Ishikawa (cell line): Measurements from ENCODE around the gene MCF2L.

Source experiments
- CEBPB ChIP-seq: IDR thresholded peaks from 2 replicates; pipeline ENCODE4 v1.6.1; 2012
- EGR1 ChIP-seq: IDR thresholded peaks from 2 replicates; pipeline ENCODE4 v1.6.1; 2012
- EP300 ChIP-seq: IDR thresholded peaks from 2 replicates; pipeline ENCODE4 v1.6.1; 2012; ENCODE audit warnings: borderline replicate concordance
- NFIC ChIP-seq: IDR thresholded peaks from 2 replicates; pipeline ENCODE4 v1.6.1; 2012
- RAD21 ChIP-seq: IDR thresholded peaks from 2 replicates; pipeline ENCODE4 v1.6.1; 2012; ENCODE audit warnings: low read depth
- TAF1 ChIP-seq: IDR thresholded peaks from 2 replicates; pipeline ENCODE4 v1.6.1; 2012; ENCODE audit warnings: low read depth, mild to moderate bottlenecking
- TCF12 ChIP-seq: IDR thresholded peaks from 2 replicates; pipeline ENCODE4 v1.6.1; 2012; ENCODE audit warnings: low read depth
- TF ChIP-seq, protein P1 (sequence below): IDR thresholded peaks from 2 replicates; pipeline ENCODE4 v1.6.1; 2012

DNA sequence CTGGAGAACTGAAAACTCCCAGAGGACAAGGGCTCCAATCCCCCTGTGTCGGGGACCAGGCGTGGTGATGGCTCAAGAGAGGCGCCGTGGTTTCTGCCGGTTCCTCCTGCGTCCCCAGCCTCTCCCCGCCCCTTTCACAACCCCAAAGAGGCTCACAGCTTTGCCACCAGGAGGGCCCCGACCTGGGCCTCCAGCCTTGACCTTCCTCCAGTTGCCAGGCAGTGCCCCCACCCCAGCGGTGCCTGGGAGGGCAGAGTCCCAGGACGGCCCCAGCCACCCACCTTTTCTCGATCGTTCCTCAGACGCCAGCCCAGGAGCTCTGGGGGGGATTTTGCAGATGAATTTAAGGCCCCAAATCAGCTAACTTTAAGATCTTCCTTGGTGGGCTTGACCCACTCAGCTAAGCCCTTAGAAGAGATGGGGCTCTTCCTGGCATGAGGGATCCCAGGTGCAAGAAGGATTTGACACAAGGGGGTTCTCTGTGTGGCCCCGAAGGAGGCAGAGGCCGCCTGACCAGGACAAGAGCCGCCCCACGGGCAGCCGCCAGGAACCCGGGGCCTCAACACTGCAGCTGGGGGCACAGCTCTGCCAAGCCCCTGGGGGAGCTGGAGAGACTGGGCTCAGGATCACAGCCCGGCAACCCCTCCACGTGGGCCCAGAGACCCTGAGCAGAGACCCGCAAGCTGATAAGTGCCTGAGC, 47.0 kb downstream of the MCF2L start:
- TF ChIP-seq, protein P1, sequence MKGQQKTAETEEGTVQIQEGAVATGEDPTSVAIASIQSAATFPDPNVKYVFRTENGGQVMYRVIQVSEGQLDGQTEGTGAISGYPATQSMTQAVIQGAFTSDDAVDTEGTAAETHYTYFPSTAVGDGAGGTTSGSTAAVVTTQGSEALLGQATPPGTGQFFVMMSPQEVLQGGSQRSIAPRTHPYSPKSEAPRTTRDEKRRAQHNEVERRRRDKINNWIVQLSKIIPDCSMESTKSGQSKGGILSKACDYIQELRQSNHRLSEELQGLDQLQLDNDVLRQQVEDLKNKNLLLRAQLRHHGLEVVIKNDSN, result no peak
- no peak for TF ChIP-seq TAF1
- TF ChIP-seq EP300, result no peak
- no peak for TF ChIP-seq TCF12
- no peak for TF ChIP-seq NFIC
- TF ChIP-seq RAD21, result no peak
- no peak for TF ChIP-seq EGR1
- no peak for TF ChIP-seq CEBPB
